ENCODE results near the gene CRISPLD2.
"Not testable (repeated sequence)": the region's sequence is repeated elsewhere in the genome, so short reads cannot be mapped to it uniquely, and the experiment has no call there.

CRISPLD2 gene

GRCh38 chr16:84919269-84919668, 99.5 kb downstream of the CRISPLD2 start:
- no peak for DNase-seq

DNA sequence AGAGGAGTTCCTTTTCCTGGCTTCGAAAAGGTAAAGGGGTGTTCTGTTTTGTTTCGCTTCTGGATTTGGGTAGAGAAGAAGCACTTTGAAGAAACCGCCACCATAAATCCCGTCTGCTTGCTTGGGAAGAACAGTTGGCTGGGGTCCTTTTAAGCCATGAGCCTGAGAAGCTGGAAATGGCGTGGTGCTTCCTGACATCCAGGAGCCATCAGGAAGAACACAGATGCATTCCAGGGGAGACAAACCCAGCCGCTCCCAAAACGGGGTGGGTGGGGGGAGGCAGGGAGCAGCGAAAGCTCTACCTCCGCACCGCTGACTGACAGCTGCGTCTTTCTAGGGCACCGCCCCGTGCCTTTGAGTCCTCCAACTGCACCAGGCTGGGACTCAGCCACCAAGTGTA, 99.9 kb downstream of the CRISPLD2 start:
- DNase-seq = no peak

GRCh38 chr16:84920333-84920732, 100.5 kb downstream of the CRISPLD2 start:
- DNase-seq = no peak

DNA sequence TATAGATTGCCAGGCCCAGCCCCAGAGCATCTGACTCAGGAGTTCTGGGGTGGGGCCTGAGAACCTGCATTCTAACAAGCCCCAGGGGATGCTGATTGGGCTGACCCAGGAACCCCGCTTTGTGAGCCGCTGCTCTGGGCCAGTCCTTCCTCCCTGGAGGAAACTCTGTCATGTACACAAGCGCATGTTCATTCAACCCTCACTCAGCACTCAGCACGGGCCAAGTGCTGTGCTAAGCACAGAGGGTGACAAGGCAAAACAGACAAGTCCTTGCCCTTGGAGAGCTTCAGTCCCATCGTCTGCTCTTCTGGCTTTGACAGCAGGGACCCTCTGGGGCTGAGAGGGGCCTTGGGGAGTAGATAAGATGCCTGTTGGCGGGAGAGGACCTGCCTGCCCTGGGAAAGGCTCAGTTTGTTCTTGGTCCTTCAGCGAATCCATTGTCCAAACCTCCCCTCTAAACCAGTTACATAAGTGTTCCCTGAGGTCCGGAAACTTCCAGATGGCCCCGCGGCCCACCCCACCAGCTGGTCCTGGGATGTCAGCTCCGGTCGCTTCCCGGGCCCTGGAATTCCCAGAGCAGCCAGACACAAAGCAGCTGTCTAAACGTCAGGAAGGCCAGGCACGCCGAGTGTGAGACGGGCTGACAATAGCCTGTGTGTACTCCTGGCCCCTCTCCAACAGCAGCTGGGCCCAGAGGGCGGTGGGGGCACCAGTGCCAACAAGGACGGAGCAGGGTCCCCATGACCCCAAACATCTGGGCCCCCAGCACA, 102.8 kb downstream of the CRISPLD2 start:
- DNase-seq = no peak

DNA sequence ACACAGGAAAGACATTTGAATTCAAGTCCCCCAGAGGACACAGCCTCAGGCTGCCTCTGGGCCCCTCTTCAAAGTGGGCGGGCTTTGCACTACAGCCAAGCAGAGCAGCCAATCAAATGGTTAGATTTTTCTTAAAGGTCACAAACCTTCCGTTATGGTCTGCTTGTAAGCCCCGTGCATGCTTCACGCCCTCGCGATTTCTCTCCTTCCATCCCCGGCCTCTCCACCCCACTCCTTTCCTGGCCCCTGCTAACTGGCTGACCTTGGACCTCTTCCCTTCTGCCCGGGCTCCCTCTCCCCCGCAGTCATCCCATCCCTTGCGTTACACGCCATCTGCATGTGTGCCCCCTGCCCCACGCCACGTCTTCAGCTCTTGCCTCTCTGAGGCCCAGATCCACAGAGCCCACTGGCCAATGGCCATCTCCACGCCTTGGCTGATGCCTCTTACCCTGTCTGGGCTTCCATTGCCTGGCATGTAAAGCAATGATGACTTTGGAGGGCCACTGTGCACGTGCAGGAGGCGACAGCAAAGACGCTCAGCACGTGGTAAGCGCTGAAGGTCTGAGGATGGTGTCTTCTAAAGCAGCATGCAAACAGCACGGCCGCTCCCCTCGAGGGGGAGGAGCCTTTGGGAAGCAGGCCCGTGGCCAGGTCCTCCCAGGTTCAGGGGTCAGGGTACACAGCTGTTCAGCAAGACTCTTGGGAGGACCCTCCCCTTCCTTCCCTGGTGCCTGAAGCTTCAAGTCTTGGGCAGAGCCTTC, 104.7 kb downstream of the CRISPLD2 start:
- DNase-seq = no peak

DNA sequence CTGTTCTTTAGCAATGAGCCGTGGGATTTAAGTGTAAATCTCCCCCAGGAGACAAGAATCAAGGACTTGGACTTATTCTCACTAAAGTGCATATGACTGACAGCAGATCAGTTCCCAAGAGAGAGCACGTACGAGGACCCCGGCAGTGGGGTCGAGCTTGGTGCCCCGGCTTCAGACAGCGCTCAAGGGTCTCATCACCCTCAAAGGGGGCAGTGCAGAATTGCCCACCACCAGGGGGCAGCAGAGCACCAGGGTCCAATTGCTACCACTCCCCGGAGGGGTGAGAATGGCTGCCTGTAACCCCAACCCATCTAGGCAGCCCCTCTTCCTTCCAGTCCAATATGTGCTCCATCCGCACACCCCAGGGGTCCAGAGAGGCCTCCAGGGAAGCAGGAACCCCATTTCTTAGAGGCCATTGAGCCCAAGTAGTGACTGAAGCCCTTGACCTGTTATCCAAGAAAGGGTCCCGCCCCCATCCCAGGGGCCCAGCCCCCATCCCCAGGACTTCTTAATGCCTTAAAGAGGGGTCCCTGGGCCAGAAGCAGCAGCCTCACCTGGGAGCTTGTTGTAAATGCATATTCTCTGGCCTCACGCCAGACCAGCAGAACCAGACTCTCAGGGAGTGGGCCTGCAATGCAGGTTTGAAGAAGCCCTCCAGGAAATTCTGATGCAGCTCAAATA, 105.4 kb downstream of the CRISPLD2 start:
- no peak for DNase-seq

DNA sequence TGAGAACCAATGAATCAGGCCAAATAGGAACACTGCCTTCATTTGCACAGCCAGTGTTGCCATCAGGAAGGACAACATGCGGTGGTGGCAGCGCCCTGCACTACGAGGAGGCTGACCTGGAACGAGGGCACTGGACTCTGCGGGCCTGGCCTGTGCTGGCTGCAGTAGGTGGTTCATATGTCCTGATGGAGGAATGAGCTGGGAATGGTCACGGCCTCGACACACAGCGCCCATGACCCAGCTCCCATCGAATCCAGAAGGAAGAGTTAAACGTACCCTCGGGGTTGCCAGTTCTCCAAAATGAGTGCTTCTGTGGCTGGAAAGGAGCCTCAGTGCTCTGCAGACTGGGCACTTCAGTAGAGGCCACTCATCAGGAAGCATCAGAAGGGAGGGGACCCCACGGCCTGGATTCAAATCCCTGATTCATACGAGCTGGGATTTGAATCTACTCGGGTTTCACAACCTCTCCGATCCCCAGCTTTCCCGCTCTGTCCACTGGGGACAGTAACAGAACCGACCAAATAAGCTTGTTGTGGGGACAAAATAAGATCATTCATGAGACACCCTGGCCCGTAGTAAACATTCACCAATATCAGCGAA, 106.1 kb downstream of the CRISPLD2 start:
- no peak for DNase-seq

GRCh38 chr16:84926462-84926861, 106.7 kb downstream of the CRISPLD2 start:
- DNase-seq = no peak

- no peak for DNase-seq
These were observed 108.1 kb downstream of the CRISPLD2 start for GRCh38 chr16:84927621-84928591.

DNA sequence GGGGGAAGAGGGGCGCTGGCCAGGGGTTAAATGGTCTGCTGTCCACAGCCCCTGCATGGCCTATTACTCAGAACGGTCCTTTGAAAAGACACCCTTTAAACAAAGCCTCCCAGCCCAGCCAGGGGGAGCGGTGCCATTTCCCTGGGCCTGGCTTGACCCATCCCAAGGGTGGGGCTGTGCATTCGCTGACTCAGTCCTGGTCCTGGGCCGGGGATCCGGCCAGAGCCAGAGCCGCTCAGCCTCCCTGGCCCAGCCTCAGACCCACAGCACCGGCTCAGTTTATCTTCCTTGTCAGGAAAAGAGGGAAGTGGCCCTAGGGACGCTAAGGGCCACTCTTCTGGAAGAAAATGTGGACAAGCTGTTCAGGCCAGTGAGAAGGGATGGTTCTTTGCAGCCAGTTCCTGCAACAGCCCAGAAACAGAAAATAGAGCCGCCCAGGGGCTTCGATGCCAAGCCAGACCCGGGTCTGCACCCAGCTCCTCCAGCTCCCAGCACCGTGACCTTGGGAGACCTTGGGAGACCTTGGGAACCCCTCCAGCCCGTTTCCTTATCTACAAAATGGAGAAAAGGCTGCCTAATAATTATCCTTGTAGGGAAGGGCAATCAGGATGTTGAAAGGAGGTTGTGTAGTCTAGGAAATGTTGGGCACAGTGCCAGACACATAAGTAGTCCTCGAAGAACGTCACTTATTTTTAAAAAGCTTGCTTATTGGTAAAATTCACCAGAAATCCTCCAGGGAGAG, 109.1 kb downstream of the CRISPLD2 start:
- DNase-seq = no peak

- DNase-seq = no peak
These were observed 109.9 kb downstream of the CRISPLD2 start for GRCh38 chr16:84929421-84930297.

- DNase-seq = no peak
These were observed 110.7 kb downstream of the CRISPLD2 start for GRCh38 chr16:84930298-84931106.

GRCh38 chr16:84931107-84931494, 111.3 kb downstream of the CRISPLD2 start:
- DNase-seq = no peak

- DNase-seq = no peak
These were observed 111.7 kb downstream of the CRISPLD2 start for GRCh38 chr16:84931506-84931905.

GRCh38 chr16:84932681-84933080, 112.9 kb downstream of the CRISPLD2 start:
- no peak for DNase-seq

DNA sequence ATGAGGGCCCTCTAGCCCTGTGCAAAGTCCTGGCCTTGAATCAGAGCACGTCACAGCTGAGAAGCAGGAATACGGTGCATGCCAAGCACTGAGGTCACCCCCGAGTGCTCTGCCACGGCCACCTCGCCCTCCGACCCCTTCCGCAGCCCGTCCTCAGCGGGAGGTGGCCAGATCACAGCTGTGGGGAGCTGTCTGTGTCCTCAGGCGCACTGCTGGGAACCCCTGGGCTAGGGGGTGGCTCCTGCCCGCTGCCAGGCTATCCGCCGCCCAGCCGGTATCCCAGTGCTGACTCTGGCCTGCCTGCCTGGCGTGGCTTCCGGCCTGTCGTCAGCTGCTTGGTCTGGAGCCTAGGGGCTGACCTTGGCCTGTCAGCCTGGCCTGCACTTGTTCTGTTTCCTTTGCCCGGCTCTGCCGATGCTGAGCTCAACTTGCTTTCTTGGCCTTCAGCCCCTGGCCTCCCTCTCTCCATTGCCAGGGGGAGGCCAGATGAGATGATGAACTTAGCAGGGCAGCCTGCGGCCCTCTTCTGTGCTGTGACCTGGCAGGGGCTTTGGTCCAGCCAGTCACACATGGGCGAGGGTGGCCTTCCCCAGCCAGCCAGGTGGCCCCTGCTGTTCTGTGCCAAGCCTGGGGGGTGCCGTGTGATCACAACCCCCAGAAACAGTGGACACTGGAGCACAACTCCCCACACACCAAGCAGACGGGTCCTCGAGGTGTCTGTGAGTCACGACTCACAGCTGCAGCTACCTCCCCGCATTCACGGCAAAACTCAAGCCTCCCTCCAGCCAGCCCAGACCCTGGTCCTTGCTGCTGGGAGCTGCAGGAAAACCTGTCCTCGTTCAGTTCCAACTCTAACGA, 114.2 kb downstream of the CRISPLD2 start:
- DNase-seq = no peak

- no peak for DNase-seq
These were observed 117.6 kb downstream of the CRISPLD2 start for GRCh38 chr16:84937196-84938005.

DNA sequence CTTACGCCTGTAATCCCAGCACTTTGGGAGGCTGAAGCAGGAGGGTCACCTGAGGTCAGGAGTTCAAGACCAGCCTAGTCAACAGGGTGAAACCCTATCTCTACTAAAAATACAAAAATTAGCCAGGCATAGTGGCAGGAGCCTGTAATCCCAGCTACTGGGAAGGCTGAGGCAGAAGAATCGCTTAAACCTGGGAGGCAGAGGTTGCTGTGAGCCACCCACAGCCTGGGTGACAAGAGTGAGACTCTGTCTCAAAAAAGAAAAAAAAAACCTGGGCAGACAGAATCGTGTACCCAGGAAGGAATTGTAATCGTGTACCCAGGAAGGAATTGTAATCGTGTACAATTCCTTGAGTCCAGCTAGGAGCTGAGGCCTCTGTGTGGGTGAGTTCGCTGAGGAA, 118.8 kb downstream of the CRISPLD2 start:
- DNase-seq = not testable (repeated sequence)
